Measurements from ENCODE around the gene ZIC1. TPM values are rescaled to one million over a fixed set of nuclear protein-coding genes. Genes with fewer than 3 reads are reported as not detected.

Gene ZIC1
- total RNA-seq, 1 donor from 2014 or later: 1.9 TPM

GRCh38 chr3:147395899-147396711, 13.1 kb upstream of the ZIC1 start:
- DNase-seq: peak; percentile 29

DNA sequence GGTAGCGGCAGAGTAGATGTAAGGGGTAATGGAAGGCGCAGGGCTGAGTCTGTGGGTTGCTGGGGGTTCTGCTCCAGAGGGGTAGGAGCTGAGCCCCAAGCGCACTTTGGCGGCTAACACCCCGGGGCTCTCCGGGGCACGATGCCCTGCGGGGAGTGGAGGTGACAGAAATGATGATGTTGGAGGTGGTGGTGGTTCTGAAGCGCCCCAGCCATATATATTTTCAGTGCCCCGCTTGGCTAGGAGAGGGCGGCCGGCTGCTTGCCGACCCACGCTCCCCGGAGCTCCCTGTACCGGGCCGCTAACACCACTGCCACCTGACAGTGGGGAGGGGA, 12.5 kb upstream of the ZIC1 start:
- DNase-seq: no peak

- no peak for DNase-seq
These were observed 11.8 kb upstream of the ZIC1 start for GRCh38 chr3:147397155-147397874.

DNA sequence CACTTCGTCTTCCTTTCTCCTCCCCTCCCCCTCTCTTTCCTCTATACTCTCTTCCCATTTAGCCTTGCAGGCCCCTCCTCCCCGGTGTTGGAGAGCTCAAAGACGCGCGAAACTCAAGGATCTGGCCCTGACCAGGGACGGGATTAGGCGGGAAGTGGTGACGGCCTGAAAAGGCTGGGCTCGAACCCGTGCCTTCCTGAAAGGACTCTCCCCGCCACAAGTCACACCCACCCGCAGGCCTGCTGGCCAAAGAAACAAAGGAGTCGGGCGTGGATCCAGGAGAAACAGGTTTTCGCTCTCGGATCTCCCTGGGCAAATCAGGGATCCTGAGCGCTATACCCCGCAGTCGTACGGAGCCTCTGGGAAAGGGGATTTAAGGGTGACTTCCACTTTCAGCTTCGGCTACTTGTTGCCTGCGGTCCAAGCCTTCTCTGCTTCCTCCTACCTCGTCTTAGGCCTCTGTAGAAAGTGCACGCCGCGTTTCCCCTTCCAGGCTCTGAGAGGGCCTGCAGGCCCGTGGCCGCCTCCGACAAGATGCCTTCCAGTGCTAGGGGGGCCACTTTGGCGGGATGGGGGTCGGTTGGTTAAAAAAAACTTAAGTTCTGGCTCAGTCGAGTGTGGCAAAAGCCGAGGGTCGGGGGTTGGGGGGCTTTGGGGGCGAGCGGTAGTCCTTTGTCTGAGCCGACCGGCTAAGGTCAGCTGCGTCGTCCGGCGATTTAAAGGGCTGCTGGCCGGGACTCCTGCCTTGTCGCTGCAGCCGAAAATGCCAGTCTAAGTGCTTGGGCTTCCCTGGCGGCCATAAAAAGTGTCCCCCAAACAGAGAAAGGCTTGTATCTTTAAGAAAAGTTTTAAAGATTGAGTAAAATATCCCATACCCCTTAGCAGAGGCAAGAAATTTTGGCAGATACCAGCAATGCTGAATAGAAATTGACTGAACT, 11.0 kb upstream of the ZIC1 start:
- DNase-seq: no peak

DNA sequence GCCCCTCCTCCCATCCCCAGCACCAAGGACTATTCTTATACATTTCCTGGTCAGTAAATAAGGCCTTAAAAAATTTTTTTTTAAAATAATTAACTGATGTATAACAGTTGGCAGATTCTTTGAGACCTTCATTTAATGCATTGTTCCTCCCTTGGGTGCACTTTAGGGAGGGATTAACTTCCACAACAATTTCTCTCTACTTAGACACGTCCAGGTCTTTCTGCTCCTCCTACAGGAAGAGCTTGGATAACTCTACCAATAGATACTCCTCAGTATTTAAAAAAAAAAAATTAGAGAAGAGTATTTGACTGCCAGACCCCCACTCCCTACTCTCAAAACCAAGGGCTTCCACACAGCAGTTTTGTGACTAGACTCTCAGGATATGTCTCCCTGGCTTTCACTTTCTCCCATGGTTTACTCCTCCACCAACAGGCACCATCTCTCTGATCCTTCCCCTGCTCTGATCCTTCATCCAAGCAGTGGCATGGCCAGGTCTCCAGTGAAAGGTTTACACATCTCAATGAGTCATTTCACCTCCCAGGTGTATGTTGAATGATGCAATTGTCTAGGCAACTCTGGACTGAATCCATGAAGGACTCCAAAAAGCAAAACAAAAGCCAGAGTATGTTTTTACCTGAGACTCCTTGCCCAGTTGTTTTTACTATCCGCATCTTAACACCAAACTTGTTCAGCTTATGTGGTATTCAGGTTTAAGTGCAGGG, 10.2 kb upstream of the ZIC1 start:
- DNase-seq: no peak

GRCh38 chr3:147400111-147400510, 9.1 kb upstream of the ZIC1 start:
- DNase-seq: no peak

DNA sequence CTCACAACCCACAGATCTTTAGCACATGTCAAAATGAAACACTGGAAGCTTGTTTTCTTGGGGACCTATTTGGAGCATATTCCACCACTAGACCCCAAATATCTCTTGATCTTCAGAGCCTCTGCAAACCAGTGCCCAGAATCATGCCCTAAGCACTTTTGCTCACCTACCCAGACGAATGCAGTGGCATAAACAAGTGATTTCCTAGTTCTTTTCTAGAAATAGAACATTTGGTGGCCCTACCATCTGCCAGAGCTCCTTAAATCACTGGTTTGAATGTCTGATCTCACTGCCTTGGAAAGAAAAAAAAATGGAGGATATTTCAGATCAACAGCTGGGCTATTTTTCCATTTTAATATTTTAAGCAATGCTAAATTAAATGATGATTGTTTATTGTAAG, 8.2 kb upstream of the ZIC1 start:
- no peak for DNase-seq

DNA sequence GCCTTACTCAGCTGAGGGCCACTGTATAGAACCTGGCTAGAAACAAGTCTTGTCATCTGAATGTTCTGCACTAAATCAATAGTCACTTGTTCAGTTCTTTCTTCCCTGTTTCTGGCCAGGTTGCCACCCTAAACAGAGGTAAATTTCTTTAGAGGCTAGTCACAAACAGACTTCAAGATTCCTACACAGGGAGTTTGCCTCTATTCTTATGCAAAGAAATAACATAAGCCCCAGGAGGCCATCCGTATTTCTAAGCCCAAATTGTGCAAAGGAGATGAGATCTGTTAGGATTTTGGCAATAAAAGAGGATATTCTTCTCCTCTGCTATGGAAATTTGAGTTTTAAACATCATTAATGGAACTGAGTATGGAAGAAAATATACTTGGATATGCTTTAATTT, 7.7 kb upstream of the ZIC1 start:
- DNase-seq: no peak

- DNase-seq: no peak
These were observed 7.0 kb upstream of the ZIC1 start for GRCh38 chr3:147402159-147402558.

DNA sequence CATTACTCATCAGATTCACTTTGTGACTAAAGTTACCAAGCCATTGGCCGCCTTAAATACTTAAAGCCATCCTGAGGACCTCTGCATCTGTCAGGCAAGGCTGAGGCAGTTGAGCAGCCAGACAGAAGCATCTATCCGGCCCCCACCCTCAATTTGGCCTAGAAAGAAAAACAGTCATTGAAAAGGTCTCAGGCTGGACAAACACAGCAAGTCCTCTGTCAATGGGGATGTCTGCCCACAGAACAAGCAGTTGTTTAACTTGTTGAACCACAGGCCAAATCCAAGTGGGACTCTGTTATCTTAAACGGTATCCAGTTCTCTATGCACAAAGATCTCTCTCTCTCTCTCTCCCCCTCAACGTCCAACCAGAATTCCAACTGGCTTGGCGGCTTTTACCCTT, 5.7 kb upstream of the ZIC1 start:
- DNase-seq: no peak

DNA sequence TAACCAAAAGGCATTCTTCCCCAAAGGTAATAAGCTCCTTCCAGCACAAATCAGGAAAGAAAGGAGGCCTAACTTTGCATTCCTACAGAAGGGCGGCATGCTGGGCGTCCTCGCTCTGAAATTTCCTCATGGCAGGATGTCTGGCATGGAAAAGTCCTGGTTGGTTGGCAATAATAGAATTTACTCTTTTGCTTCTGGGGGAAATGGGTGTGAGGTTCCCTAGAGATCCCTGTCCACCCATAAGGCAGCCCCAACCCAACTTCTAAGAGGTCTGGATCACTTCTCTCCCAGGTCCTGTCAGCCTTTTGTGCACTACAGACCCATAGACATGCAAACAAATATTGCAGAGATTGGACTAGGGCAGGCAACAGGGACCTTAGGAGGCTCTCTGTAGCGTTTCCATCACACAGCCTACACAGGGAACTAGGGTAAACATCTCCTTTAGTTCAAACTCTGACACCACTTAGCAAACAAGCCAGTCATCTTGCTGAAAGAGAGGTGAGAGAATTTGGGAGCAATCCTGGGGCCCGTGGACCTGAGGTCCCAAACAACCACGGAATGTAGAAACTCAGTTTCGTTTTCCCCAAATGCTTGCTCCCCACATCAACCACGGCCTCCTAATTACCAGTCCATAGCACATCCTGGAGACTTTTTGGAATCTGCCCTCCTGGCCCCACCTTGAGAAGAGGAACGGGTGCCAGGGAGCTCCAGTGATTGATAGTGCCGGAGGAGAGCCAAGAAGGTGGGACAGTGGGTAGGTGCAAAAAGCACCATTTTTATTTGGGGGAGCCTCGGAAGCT, 5.0 kb upstream of the ZIC1 start:
- DNase-seq: no peak

DNA sequence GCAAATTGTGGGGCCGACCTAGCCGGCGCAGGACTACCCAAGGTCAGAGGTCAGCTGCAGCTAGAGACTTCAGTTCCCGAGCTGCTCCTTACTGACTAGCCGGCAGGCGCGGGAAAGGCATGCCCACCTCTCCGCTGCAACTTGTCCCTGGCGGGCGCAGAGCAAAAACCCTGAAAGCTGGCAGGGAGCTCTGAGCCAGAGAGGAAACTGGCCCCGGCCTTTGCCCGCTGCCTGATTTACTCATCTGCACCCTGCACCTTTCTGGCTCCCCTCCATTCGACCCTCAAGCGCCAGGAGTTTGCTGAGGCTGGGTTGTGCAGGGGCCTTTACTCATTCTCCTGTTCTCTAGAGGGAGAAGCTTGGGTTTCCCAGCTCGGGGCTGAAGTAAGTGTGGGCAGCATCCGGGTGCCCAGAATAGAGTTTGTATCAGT, 4.3 kb upstream of the ZIC1 start:
- DNase-seq: no peak

DNA sequence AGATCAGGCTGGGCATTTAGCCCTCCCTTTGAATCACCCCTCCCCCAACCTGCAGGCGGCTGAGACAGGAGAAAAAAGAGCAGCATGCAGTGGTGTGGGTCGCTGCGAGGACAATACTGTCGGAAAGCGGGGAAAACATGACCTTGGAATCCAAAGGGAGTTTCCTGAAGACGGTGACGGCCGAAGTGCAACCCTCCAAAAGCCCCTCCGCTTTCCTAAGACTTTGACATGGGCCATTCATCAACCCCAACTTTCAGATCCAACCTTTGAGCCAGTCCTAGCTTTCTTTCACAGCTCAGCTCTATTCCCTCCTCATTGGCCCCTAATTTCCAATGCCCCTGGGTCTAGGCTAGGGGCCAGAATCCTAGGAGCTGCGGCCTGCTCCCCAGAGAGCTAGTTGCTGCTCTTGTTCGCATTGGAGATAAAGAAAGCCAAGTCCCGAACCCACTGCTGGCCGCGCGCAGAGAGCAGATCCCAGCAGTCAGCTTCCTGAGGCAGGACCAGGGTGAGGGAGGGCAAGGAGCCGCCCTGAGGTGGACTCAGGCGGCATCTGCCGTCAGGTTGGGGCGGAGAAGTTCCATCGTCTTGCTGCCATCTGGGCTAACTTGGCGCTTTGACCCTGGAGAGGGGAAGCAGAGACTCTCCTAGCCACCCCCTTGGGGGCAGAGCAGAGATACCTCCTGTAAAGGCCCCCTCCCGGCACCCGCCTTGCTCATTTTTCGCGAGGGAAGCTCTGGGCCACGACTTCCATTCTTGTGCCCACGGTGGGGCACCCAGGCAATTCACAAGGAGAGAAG, 3.7 kb upstream of the ZIC1 start:
- no peak for DNase-seq

DNA sequence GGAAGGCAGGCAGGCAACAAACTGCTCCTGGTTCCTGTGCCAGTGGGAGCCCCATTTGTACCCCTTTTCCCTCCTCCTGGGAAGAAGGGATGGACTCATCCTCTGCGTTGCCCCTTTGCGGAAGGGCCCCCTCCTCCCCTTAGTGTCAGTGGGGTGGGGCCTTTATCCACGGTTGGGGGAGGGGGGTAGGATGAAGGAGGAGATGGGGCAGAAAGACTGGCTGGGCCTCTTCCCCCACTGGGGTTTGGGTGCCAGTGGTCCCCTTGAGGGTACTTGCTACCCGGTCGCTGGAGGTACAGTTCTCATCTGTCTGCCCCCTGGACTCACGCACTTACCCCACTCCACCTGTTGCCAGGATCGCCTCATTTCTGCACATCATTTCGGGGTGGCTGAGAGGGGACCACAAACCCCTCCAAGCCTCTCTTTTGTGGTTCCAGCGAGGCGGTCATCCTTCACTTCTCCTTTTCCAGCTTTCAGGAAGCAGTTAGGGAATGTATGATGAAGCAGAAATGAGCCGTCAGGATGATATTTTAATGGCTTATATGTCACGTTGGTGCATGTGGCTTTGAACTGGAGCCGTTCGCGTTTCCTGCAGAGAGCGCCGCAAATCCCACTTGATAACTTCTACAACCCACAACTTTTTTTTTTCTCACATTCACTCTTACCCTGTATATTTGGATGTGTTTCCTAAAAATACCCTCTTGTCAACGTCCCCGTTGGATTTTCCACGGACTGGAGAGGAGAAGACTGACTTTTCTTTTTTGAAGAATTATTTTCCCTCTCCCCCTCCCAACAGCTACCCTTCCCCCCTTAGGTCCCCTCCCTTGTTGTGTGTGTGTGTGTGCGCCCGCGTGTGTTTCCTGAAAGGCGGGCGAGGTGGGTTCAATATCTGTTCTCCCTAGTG, 2.9 kb upstream of the ZIC1 start, which contains the start of gene ZIC4:
TSS of gene ZIC4 (minus strand) at position 516 of the 904 bp plus-strand sequence. CDS start 3,746 bp downstream, outside the sequence.
- DNase-seq: no peak

- DNase-seq: no peak
These were observed 2.1 kb upstream of the ZIC1 start for GRCh38 chr3:147407114-147407497.

DNA sequence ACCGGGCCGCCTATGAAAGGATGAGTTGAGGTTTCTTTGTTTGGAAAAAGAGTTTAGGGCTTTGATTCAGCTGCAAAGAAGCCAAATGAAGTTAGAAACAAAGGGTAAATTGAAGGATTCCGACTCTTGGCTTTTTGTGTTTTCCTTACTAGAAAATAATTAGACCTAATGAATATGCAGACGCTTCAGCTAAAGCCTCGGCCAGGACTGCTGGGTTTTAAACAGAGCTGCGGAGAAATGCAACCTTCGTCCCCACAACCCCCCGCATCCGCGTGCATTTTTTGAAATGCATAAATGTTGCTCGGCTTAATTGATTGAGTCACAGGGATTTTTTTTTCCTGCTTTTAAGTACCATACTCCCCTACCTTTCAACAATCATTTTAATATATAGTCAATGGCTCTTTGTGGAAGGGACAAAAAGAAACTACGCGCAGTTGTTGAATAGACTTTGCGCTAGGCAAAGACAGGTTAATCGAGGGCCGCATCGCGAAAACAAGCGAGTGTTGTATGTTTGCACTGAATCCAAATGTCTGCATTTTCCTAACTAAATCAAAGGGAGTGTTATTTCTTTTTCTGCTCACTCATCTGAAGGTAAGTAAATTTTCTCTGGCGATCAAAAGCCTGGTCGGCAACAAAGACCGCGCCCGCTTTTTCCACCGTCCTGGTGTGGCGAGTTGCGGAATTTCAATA, 1.5 kb upstream of the ZIC1 start:
- no peak for DNase-seq

- DNase-seq: no peak
These were observed 721 bp upstream of the ZIC1 start for GRCh38 chr3:147408188-147409100.
